Measurements from ENCODE around the gene MEGF11. TPM values are rescaled to one million over a fixed set of nuclear protein-coding genes. Genes with fewer than 3 reads are reported as not detected.
A peak's percentile ranks its signal among the peaks of the same experiment; 100 is the strongest.

Gene MEGF11
- total RNA-seq, 1 donor, result under 0.01 TPM

DNA sequence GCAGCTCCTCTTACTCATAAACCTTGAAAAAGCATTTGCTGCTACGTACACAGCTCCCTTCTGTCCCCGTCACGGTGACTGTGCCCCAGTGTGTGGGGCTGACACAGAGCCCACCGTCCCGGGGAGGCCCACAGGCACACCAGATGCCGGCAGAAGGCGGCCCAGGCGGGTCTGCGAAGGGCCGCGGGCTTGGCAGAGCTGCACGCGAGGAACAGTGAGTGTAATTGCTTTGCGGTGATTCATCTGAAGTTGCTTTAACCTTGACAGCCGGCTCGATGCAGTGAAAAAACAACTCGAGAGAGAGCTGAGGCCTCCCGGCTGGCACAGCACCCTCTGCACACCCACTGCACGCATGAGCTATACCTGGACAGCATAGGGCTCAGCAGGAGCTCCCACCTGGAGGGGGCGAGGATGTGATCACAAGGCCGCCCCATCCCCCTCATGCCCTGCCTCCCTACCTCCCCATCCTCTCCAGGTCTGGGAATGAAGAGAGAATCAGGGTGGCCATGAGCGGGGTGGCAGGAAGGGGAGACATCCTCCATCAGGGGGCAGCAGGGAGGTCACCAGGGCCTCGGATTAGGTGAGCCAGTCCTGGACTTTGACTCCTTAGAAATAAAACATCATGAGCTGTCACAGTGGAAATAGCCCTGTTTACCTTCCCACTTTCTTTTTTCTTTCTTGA is 172.7 kb downstream of the MEGF11 start:
- DNase-seq (ENCODE audit: low read depth), result peak; percentile 32
- TF ChIP-seq, protein P1, sequence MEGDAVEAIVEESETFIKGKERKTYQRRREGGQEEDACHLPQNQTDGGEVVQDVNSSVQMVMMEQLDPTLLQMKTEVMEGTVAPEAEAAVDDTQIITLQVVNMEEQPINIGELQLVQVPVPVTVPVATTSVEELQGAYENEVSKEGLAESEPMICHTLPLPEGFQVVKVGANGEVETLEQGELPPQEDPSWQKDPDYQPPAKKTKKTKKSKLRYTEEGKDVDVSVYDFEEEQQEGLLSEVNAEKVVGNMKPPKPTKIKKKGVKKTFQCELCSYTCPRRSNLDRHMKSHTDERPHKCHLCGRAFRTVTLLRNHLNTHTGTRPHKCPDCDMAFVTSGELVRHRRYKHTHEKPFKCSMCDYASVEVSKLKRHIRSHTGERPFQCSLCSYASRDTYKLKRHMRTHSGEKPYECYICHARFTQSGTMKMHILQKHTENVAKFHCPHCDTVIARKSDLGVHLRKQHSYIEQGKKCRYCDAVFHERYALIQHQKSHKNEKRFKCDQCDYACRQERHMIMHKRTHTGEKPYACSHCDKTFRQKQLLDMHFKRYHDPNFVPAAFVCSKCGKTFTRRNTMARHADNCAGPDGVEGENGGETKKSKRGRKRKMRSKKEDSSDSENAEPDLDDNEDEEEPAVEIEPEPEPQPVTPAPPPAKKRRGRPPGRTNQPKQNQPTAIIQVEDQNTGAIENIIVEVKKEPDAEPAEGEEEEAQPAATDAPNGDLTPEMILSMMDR (IDR thresholded peaks at IDR 0.05; ENCODE audit: insufficient read depth, low read depth, low read length), result no peak
- no peak overlapping the region for H3K4me3 ChIP-seq (ENCODE audit: low read depth, low read length)

DNA sequence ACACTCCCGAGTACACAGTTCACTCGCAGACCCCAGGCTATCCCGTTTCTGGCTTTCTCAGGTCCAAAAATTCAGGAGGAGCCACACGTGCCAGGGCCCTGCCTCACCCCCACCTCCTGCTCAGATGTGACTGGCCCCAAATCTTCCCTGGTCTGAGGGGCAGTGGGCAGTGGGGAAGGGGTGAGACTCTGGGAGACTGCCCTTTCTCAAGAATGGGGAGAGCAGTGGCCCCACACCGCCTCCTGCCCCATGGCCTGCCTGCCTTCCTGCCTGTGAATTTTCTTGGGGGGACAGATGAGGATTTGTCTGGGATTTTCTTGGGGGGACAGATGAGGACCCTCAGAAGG is 174.6 kb downstream of the MEGF11 start:
- H3K4me3 ChIP-seq (ENCODE audit: low read depth, low read length), result no peak overlapping the region
- TF ChIP-seq, protein P1 (IDR thresholded peaks at IDR 0.05; ENCODE audit: insufficient read depth, low read depth, low read length), result no peak
- DNase-seq (ENCODE audit: low read depth), result no peak

DNA sequence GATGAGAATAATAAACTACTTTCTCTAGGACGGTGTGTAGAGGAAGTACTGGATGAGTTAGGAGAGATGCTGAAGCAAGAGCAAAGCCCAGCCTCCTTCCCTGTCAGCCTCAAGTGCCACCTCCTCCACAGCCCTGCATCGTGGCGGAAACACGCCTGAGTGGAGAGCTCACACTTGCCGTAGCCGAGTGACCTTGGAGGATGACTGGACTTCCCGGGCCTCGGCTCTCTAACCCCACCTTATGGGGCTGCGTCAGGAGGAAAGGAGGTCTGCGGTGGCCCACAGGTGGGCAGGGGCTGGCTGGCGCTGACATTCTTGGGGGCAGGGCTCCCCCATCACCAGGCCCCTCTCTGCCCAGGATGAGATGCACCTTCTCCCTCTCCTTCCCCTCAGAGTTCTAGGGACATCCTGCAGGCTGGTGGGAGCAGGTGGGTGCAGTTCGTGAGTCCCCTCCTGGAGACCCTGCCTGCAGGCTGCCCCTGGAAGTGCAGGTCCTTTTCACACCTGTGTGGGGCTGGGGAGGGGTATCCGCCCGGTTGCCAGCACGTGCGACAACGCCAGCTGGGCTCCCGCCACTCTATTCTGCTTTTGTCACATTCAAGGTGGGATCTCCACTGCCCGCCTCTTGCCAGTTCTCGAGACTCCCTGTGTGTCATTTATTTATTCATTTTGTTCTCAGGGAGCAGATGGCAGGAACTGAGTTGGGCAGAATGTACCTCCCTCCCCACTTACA is 175.2 kb downstream of the MEGF11 start:
- H3K4me3 ChIP-seq (ENCODE audit: low read depth, low read length), result no peak overlapping the region
- TF ChIP-seq, protein P1 (IDR thresholded peaks at IDR 0.05; ENCODE audit: insufficient read depth, low read depth, low read length), result no peak
- no peak for DNase-seq (ENCODE audit: low read depth)

DNA sequence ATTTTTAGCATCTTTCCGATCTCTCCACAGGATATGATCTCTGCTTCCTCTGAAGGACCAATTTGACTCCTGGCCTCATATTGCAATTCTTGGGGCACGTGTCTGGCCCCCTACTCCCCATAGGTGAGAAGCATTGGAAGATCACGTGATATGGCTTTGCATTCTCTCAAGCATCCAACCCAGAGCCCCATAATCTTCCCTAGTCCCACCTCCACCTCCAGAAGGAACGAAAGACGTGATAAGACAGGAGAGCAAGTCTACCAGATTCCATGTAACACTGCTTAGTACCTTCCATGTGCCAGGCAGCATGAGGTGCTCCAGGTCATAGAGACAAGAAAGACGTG is 176.3 kb downstream of the MEGF11 start:
- TF ChIP-seq, protein P1 (IDR thresholded peaks at IDR 0.05; ENCODE audit: insufficient read depth, low read depth, low read length), result no peak

DNA sequence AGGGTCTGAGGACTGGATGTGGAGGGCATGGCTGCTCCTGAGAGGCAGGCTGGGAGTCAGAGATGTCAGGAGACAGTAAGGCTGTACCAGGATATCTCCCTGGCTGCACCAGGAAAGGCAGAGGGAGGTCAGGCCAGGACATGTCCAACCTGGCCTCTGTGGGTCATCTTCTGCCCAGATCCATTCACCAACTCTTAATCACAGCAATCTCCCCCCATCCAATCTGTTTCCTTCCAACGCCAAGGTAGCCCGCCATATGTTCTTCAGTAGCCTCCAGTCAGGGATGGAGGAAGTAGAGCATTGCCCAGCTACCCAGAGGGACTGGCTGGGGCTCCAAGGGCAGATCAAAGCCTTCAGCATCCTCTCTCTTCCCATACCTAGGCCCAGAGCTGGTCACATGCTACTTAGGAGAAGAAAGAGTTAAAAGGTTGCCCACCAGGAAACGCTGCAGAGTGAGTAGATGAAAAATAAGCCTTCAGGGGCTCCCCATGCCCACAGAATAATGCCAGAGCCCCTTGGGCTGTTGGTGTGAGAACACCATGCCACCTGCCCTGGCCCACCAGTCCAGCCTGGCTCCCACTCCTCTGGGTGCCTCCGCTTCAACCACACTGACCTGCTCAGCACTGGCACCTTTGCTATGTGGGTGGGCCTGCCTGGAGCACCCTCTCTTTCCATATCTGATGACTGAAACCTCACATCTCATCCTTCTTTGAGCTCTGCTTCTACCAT is 176.8 kb downstream of the MEGF11 start:
- DNase-seq (ENCODE audit: low read depth), result no peak
- H3K4me3 ChIP-seq (ENCODE audit: low read depth, low read length), result no peak overlapping the region
- TF ChIP-seq, protein P1 (IDR thresholded peaks at IDR 0.05; ENCODE audit: insufficient read depth, low read depth, low read length), result no peak

More for the DNA sequence above, 176.3 kb downstream of the MEGF11 start:
- no peak overlapping the region for H3K4me3 ChIP-seq (ENCODE audit: low read depth, low read length)
- DNase-seq (ENCODE audit: low read depth), result no peak

DNA sequence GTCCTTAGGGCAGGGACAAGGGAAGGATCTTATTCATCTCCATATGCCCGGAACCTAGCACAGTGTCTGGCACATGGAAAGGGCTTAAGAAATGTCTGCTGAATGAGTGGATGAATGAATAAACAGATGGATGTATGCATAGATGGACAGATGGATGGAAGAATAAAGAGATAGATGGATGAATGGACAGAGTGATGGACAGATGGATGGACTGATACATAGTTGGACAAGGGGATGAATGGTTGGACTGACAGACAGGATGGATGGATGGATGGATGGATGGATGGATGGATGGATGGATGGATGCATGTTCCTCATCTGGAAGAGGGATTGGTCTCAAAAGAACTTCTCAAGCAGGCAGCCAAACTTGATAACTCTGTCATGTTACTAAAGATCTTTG is 177.6 kb downstream of the MEGF11 start:
- no peak for DNase-seq (ENCODE audit: low read depth)
- TF ChIP-seq, protein P1 (IDR thresholded peaks at IDR 0.05; ENCODE audit: insufficient read depth, low read depth, low read length), result no peak
- H3K4me3 ChIP-seq (ENCODE audit: low read depth, low read length), result no peak overlapping the region

Measured in fibroblast of villous mesenchyme (primary cell).